HG02885 (cell line): ENCODE measurements around the gene DLX3.

Experiments
- ATAC-seq: cut with Tn5 transposase; IDR thresholded peaks from one replicate; pipeline ENCODE4 v1.9.1; 2021; ENCODE audit warnings: mild to moderate bottlenecking; ENCODE audit not compliant: unreplicated experiment, poor library complexity

The DLX3 gene

GRCh38 chr17:49964303-49964768 lies 30.7 kb downstream of the DLX3 start:
- ATAC-seq, result no peak

- ATAC-seq, result no peak
Measured at GRCh38 chr17:49963626-49964302, 31.3 kb downstream of the DLX3 start.

- no peak for ATAC-seq
Measured at GRCh38 chr17:49963309-49963625, 31.8 kb downstream of the DLX3 start.

GRCh38 chr17:49962599-49963308 lies 32.3 kb downstream of the DLX3 start:
- no peak for ATAC-seq

GRCh38 chr17:49959183-49959935 lies 35.7 kb downstream of the DLX3 start:
- no peak for ATAC-seq

GRCh38 chr17:49958723-49959122 lies 36.3 kb downstream of the DLX3 start:
- no peak for ATAC-seq

- no peak for ATAC-seq
Measured at GRCh38 chr17:49957350-49957749, 37.7 kb downstream of the DLX3 start.

GRCh38 chr17:49956780-49957179 lies 38.2 kb downstream of the DLX3 start:
- ATAC-seq, result no peak

GRCh38 chr17:49955157-49955556 lies 39.9 kb downstream of the DLX3 start:
- ATAC-seq, result no peak

GRCh38 chr17:49952912-49953497 lies 42.0 kb downstream of the DLX3 start:
- ATAC-seq, result no peak

- ATAC-seq, result no peak
Measured at GRCh38 chr17:49952209-49952911, 42.7 kb downstream of the DLX3 start.

GRCh38 chr17:49951362-49952082 lies 43.5 kb downstream of the DLX3 start:
- no peak for ATAC-seq

- ATAC-seq, result no peak
Measured at GRCh38 chr17:49949634-49950033, 45.4 kb downstream of the DLX3 start.

- no peak for ATAC-seq
Measured at GRCh38 chr17:49946964-49947584, 48.0 kb downstream of the DLX3 start.

- ATAC-seq, result no peak
Measured at GRCh38 chr17:49946208-49946607, 48.8 kb downstream of the DLX3 start.

- no peak for ATAC-seq
Measured at GRCh38 chr17:49944273-49944870, 50.7 kb downstream of the DLX3 start.

GRCh38 chr17:49942947-49943346 lies 52.1 kb downstream of the DLX3 start:
- no peak for ATAC-seq

- ATAC-seq, result no peak
Measured at GRCh38 chr17:49941427-49941826, 53.6 kb downstream of the DLX3 start.
